Colonic mucosa (tissue), 4 donors: ENCODE measurements around the gene TECTB. TPM values are rescaled to one million over a fixed set of nuclear protein-coding genes. Genes with fewer than 3 reads are reported as not detected.

Experiments
- DNase-seq: peaks from one replicate; pipeline ENCODE4 v3.0.0-alpha.2; 2020
- H3K27ac ChIP-seq: fragments of 200-600 bp; one replicate; pipeline ENCODE4 v1.8.0; 2021
- H3K27me3 ChIP-seq: fragments of 200-600 bp; one replicate; pipeline ENCODE4 v1.8.0; 2021
- H3K36me3 ChIP-seq: fragments of 200-600 bp; one replicate; pipeline ENCODE4 v1.8.0; 2021
- H3K4me1 ChIP-seq: fragments of 200-600 bp; one replicate; pipeline ENCODE4 v1.8.0; 2021; ENCODE audit warnings: mild to moderate bottlenecking
- H3K4me3 ChIP-seq: fragments of 200-600 bp; one replicate; pipeline ENCODE4 v1.8.0; 2021
- H3K9ac ChIP-seq, 2 donors: one replicate each; pipeline ENCODE4 v1.7.0; 2013; ENCODE audit warnings: control low read depth in 2 of 2, low read depth in 2 of 2, low read length in 2 of 2
- H3K9me3 ChIP-seq: fragments of 200-600 bp; one replicate; pipeline ENCODE4 v1.8.0; 2021
- CTCF ChIP-seq: fragments of 200-600 bp; IDR thresholded peaks from one replicate; pipeline ENCODE4 v1.8.0; 2022; ENCODE audit warnings: antibody characterized with exemption, mild to moderate bottlenecking
- intact Hi-C: fragments of 100-400 bp; cut with DNase I; formaldehyde crosslinking; loops from one replicate; pipeline ENCODE4 v1.14.1; 2022
- total RNA-seq, 2 donors: library from RNA; stranded (reverse); fragmentation: NEBNext Ultra II Directional in 1 of 2; extraction: Animal tissue kit (Norgen Biotek cat#: 25700) in 1 of 2; gene quantifications; one replicate each; pipeline ENCODE4 v1.2.1, GENCODE V29; 2021
- donor health status: healthy.
- donor health status: DM: no; HTN: no; CAD: no.
- donor health status: DM: no; HTN: no; CAD: no.

TECTB gene
- total RNA-seq, 2 donors from 2014 or later: not detected

GRCh38 chr10:112307358-112308124 is 24.3 kb downstream of the TECTB start:
- H3K27me3 ChIP-seq: no peaks in the 10 kb centered on the region

GRCh38 chr10:112308125-112308502 is 24.9 kb downstream of the TECTB start:
- H3K27me3 ChIP-seq: no peaks in the 10 kb centered on the region
- no peak overlapping the region for H3K4me3 ChIP-seq
- no peaks in the 10 kb centered on the region for H3K36me3 ChIP-seq
- intact Hi-C loops: no loop called here
- H3K9ac ChIP-seq: no peak overlapping the region
- DNase-seq: no peak
- no peak overlapping the region for H3K27ac ChIP-seq
- no peaks in the 10 kb centered on the region for H3K9me3 ChIP-seq
- no peaks in the 10 kb centered on the region for H3K4me1 ChIP-seq
- TF ChIP-seq CTCF: no peak

More at GRCh38 chr10:112307358-112308124, 24.3 kb downstream of the TECTB start:
- no peak overlapping the region for H3K27ac ChIP-seq
- no peak overlapping the region for H3K9ac ChIP-seq
- no peaks in the 10 kb centered on the region for H3K4me1 ChIP-seq
- no peak overlapping the region for H3K4me3 ChIP-seq
- no peaks in the 10 kb centered on the region for H3K36me3 ChIP-seq
- intact Hi-C loops: no loop called here
- peak; percentile 37 for DNase-seq
- TF ChIP-seq CTCF: peak; percentile 70
- no peaks in the 10 kb centered on the region for H3K9me3 ChIP-seq

GRCh38 chr10:112311481-112311880 is 28.3 kb downstream of the TECTB start:
- DNase-seq: no peak
- Histone ChIP-seq H3K9ac (no peak overlapping the region), H3K27ac (no peak overlapping the region), H3K4me1 (no peaks in the 10 kb centered on the region), H3K27me3 (no peaks in the 10 kb centered on the region), H3K36me3 (no peaks in the 10 kb centered on the region), H3K4me3 (no peak overlapping the region), H3K9me3 (no peaks in the 10 kb centered on the region)
- TF ChIP-seq CTCF: no peak
- intact Hi-C loops: loop anchor here (10.0 kb wide), 2 partner anchors 137 to 177 kb away; no protein-coding TSS in a partner anchor

- no peak overlapping the region for H3K4me3 ChIP-seq
- no peaks in the 10 kb centered on the region for H3K4me1 ChIP-seq
- H3K27me3 ChIP-seq: no peaks in the 10 kb centered on the region
- no peak for DNase-seq
- no peak overlapping the region for H3K27ac ChIP-seq
- H3K9ac ChIP-seq: no peak overlapping the region
- H3K36me3 ChIP-seq: no peaks in the 10 kb centered on the region
- intact Hi-C loops: loop anchor here (10.0 kb wide), 2 partner anchors 138 to 178 kb away; no protein-coding TSS in a partner anchor
- no peaks in the 10 kb centered on the region for H3K9me3 ChIP-seq
- no peak for TF ChIP-seq CTCF
Observed at GRCh38 chr10:112313234-112313633, 30.0 kb downstream of the TECTB start.

GRCh38 chr10:112313911-112314310 is 30.7 kb downstream of the TECTB start:
- no peaks in the 10 kb centered on the region for H3K36me3 ChIP-seq
- no peak overlapping the region for H3K9ac ChIP-seq
- TF ChIP-seq CTCF: no peak
- H3K4me3 ChIP-seq: no peak overlapping the region
- no peaks in the 10 kb centered on the region for H3K9me3 ChIP-seq
- no peaks in the 10 kb centered on the region for H3K27me3 ChIP-seq
- intact Hi-C loops: loop anchor here (10.0 kb wide), 2 partner anchors 139 to 179 kb away; no protein-coding TSS in a partner anchor
- H3K27ac ChIP-seq: no peak overlapping the region
- DNase-seq: no peak
- no peaks in the 10 kb centered on the region for H3K4me1 ChIP-seq
